GM23338 (cell line): ENCODE data around the gene SLC25A24.

ENCODE experiments used
- CREB1 ChIP-seq: fragments of 250-450 bp; sonication (Bioruptor Pico); IDR thresholded peaks from 2 replicates; pipeline ENCODE4 v1.5.0; 2020; ENCODE audit warnings: low read depth, mild to moderate bottlenecking, moderate library complexity
- EZH2 ChIP-seq: fragments of 200-600 bp; sonication (generic); IDR thresholded peaks from one replicate; pipeline ENCODE4 v1.8.0; 2017; ENCODE audit warnings: antibody characterized with exemption, mild to moderate bottlenecking, low read depth; ENCODE audit not compliant: unreplicated experiment
- NANOG ChIP-seq: IDR thresholded peaks from 2 replicates; pipeline ENCODE4 v1.6.1; 2016; ENCODE audit warnings: antibody characterized with exemption, borderline replicate concordance
- POLR2AphosphoS5 ChIP-seq: IDR thresholded peaks from 2 replicates; pipeline ENCODE4 v1.6.1; 2016; ENCODE audit warnings: antibody characterized with exemption, low read depth
- TF ChIP-seq, protein P1 (sequence below), 2 experiments: fragments of 200-600 bp in 1 of 2; sonication (generic) in 1 of 2; conservative IDR thresholded peaks; 2 replicates each; pipeline versions ENCODE4 v1.5.1 to v1.6.1; 2016 to 2017; ENCODE audit warnings: antibody characterized with exemption in 2 of 2, low read depth in 2 of 2, mild to moderate bottlenecking in 2 of 2, moderate library complexity in 1 of 2

DNA sequence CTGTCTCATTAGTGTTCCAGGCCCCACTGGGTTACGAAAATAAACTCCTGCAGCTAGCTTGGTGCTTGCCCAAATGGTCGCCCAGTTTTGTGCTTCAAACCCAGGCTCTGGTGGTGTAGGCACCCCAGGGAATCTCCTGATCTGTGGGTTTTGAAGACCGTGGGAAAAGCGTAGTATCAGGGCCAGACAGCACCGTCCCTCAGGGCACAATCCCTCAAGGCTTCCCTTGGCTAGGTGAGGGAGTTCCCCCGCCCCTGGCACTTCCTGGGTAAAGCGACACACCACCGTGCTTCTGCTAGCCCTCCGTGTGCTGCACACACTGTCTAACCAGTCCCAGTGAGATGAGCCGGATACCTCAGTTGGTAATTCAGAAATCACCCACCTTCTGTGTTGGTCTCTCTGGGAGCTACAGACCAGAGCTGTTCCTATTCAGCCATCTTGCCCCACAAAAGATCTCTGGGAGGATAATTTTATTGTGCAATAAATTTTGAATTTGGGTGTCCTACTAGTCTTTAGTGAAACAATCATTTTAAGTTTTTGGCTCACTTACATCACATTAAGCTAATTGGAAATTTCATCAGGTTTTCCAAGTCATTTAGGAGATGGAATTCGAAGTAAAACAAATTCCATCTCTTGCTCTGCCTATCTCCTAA, 9.4 kb upstream of the SLC25A24 start:
- TF ChIP-seq, protein P1, sequence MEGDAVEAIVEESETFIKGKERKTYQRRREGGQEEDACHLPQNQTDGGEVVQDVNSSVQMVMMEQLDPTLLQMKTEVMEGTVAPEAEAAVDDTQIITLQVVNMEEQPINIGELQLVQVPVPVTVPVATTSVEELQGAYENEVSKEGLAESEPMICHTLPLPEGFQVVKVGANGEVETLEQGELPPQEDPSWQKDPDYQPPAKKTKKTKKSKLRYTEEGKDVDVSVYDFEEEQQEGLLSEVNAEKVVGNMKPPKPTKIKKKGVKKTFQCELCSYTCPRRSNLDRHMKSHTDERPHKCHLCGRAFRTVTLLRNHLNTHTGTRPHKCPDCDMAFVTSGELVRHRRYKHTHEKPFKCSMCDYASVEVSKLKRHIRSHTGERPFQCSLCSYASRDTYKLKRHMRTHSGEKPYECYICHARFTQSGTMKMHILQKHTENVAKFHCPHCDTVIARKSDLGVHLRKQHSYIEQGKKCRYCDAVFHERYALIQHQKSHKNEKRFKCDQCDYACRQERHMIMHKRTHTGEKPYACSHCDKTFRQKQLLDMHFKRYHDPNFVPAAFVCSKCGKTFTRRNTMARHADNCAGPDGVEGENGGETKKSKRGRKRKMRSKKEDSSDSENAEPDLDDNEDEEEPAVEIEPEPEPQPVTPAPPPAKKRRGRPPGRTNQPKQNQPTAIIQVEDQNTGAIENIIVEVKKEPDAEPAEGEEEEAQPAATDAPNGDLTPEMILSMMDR (conservative IDR thresholded peaks at IDR 0.05; ENCODE audit: low read depth in 2 of 2): no peak
- TF ChIP-seq NANOG (no peak), POLR2AphosphoS5 (no peak), EZH2 (no peak), CREB1 (no peak)
